OCI-LY7 (cell line): ENCODE data around the gene LONRF3. TPM values are rescaled to one million over a fixed set of nuclear protein-coding genes. Genes with fewer than 3 reads are reported as not detected.
"Not testable (repeated sequence)": the region's sequence is repeated elsewhere in the genome, so short reads cannot be mapped to it uniquely, and the experiment has no call there.

Experiments used
- BruUV-seq: library from RNA; stranded (reverse); fragments of 400-500 nt; replicated peaks from 2 replicates; lab custom pipeline; 2021; lab: Mats Ljungman, UMichigan
- CTCF ChIA-PET: fragments of 300-600 bp; sonication (Branson Sonifier 250); formaldehyde crosslinking; loops from one replicate; lab custom pipeline; 2022; ENCODE audit warnings: antibody characterized with exemption; ENCODE audit not compliant: unreplicated experiment; lab: Charles Lee
- POLR2A ChIA-PET: fragments of 300-600 bp; sonication (Branson Sonifier 250); formaldehyde crosslinking; loops from one replicate; lab custom pipeline; 2022; ENCODE audit warnings: antibody characterized with exemption; lab: Charles Lee
- DNase-seq: peaks from one replicate; pipeline ENCODE4 v3.0.0-alpha.2; 2015; ENCODE audit warnings: low spot score
- H2AFZ ChIP-seq: fragments of 200-600 bp; sonication (generic), shearing (Covaris generic); 2 replicates; pipeline ENCODE4 v1.6.1; 2014; ENCODE audit warnings: mild to moderate bottlenecking, antibody characterized with exemption, low read length, moderate library complexity
- H3K27ac ChIP-seq: fragments of 200-600 bp; sonication (generic); 2 replicates; pipeline ENCODE4 v1.5.1; 2014; ENCODE audit warnings: mixed run types, low read depth, mild to moderate bottlenecking, moderate library complexity, low read length, inconsistent platforms; ENCODE audit not compliant: poor library complexity, severe bottlenecking
- H3K36me3 ChIP-seq: fragments of 200-600 bp; sonication (generic); 2 replicates; pipeline ENCODE4 v1.6.1; 2014; ENCODE audit warnings: mild to moderate bottlenecking, antibody characterized with exemption, low read length, moderate library complexity, mixed read lengths; ENCODE audit not compliant: insufficient read depth
- H3K4me1 ChIP-seq: fragments of 200-600 bp; sonication (generic); 2 replicates; pipeline ENCODE4 v1.5.1; 2014; ENCODE audit warnings: mild to moderate bottlenecking, low read length; ENCODE audit not compliant: insufficient read depth, poor library complexity, severe bottlenecking
- H3K4me2 ChIP-seq: fragments of 200-600 bp; sonication (generic); 2 replicates; pipeline ENCODE4 v1.6.1; 2014; ENCODE audit warnings: mild to moderate bottlenecking, low read length
- H3K4me3 ChIP-seq: fragments of 200-600 bp; sonication (generic); 2 replicates; pipeline ENCODE4 v1.5.1; 2014; ENCODE audit warnings: mild to moderate bottlenecking, low read depth, low read length; ENCODE audit not compliant: poor library complexity, severe bottlenecking
- H3K79me2 ChIP-seq: fragments of 200-600 bp; sonication (generic); 2 replicates; pipeline ENCODE4 v1.6.1; 2016; ENCODE audit warnings: low read depth, mild to moderate bottlenecking, low read length, moderate library complexity, mixed read lengths; ENCODE audit not compliant: insufficient read depth
- H3K9me2 ChIP-seq: fragments of 200-600 bp; sonication (generic); 2 replicates; pipeline ENCODE4 v1.6.1; 2016; ENCODE audit warnings: mild to moderate bottlenecking, low read length, mixed read lengths; ENCODE audit not compliant: insufficient read depth
- H3K9me3 ChIP-seq: fragments of 200-600 bp; sonication (generic); 2 replicates; pipeline ENCODE4 v1.6.1; 2014; ENCODE audit warnings: mild to moderate bottlenecking, mixed run types, low read length, mixed read lengths
- H4K20me1 ChIP-seq: fragments of 200-600 bp; sonication (generic); 2 replicates; pipeline ENCODE4 v1.6.1; 2014; ENCODE audit warnings: mild to moderate bottlenecking, antibody characterized with exemption, low read length, moderate library complexity, mixed read lengths; ENCODE audit not compliant: insufficient read depth
- EZH2phosphoT487 ChIP-seq: fragments of 200-600 bp; sonication (generic); IDR thresholded peaks from 2 replicates; pipeline ENCODE4 v1.6.1; 2018; ENCODE audit warnings: low read depth, borderline replicate concordance, mild to moderate bottlenecking, mixed run types, antibody characterized with exemption, low read length, moderate library complexity, mixed read lengths
- intact Hi-C: fragments of 100-400 bp; cut with micrococcal nuclease; formaldehyde crosslinking; loops from one replicate; pipeline ENCODE4 v1.10.0; 2022; ENCODE audit not compliant: unreplicated experiment
- total RNA-seq, 2 experiments: library from RNA; depleted of rRNA in 1 of 2; stranded (reverse); fragments of >200 nt in 1 of 2; shearing (Covaris generic) in 1 of 2; gene quantifications; 2 replicates each; pipeline ENCODE4 v1.2.3, GENCODE V29; 2014 to 2022
- TF ChIP-seq, protein P1 (sequence below): fragments of 200-600 bp; sonication (generic); conservative IDR thresholded peaks from 2 replicates; pipeline ENCODE4 v1.5.1; 2014; ENCODE audit warnings: mild to moderate bottlenecking, antibody characterized with exemption, low read length, moderate library complexity, mixed read lengths

The LONRF3 gene
- total RNA-seq, 2 experiments from 2014 or later, result not detected

- H3K27ac ChIP-seq, result no peak overlapping the region
- H3K36me3 ChIP-seq, result no peaks in the 10 kb centered on the region
- no TSS peak for BruUV-seq
- no peak overlapping the region for H3K4me2 ChIP-seq
- ChIA-PET CTCF (no interaction called here), POLR2A (no interaction called here)
- no peak overlapping the region for H2AFZ ChIP-seq
- no peak overlapping the region for H3K4me3 ChIP-seq
- intact Hi-C loops, result no loop called here
- no peaks in the 10 kb centered on the region for H3K79me2 ChIP-seq
- H3K9me3 ChIP-seq, result no peaks in the 10 kb centered on the region
- no peak for TF ChIP-seq EZH2phosphoT487
- TF ChIP-seq, protein P1, sequence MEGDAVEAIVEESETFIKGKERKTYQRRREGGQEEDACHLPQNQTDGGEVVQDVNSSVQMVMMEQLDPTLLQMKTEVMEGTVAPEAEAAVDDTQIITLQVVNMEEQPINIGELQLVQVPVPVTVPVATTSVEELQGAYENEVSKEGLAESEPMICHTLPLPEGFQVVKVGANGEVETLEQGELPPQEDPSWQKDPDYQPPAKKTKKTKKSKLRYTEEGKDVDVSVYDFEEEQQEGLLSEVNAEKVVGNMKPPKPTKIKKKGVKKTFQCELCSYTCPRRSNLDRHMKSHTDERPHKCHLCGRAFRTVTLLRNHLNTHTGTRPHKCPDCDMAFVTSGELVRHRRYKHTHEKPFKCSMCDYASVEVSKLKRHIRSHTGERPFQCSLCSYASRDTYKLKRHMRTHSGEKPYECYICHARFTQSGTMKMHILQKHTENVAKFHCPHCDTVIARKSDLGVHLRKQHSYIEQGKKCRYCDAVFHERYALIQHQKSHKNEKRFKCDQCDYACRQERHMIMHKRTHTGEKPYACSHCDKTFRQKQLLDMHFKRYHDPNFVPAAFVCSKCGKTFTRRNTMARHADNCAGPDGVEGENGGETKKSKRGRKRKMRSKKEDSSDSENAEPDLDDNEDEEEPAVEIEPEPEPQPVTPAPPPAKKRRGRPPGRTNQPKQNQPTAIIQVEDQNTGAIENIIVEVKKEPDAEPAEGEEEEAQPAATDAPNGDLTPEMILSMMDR, result no peak
- peaks cover 13% of the 10 kb centered on the region for H3K4me1 ChIP-seq
- H4K20me1 ChIP-seq, result no peaks in the 10 kb centered on the region
- no peaks in the 10 kb centered on the region for H3K9me2 ChIP-seq
- no peak for DNase-seq
Observed at GRCh38 chrX:119017077-119017476, 42.7 kb downstream of the LONRF3 start.

DNA sequence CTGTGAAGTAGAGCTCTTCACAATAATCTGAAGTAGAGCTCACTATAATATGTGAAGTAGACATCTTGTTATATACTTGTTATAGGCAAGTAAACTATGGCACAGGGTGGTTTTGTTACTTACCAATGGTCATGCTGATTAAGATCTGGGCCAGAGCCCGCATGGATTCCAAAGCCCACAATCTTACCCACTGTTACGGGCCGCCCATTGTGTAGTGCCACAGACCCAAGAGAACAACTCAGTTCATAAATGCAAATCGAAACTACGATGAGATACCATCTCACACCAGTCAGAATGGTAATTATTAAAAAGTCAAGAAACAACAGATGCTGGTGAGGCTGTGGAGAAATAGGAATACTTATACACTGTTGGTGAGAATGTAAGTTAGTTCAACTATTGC is 51.5 kb downstream of the LONRF3 start:
- Histone ChIP-seq H3K4me1 (no peaks in the 10 kb centered on the region), H3K9me3 (no peaks in the 10 kb centered on the region), H3K36me3 (no peaks in the 10 kb centered on the region), H3K79me2 (no peaks in the 10 kb centered on the region), H3K4me3 (no peak overlapping the region), H3K9me2 (no peaks in the 10 kb centered on the region), H3K27ac (no peak overlapping the region), H4K20me1 (no peaks in the 10 kb centered on the region), H3K4me2 (no peak overlapping the region), H2AFZ (no peak overlapping the region)
- no peak for DNase-seq
- no TSS peak for BruUV-seq
- intact Hi-C loops, result no loop called here
- CTCF ChIA-PET, result no interaction called here
- POLR2A ChIA-PET, result no interaction called here
- TF ChIP-seq, protein P1, result no peak
- no peak for TF ChIP-seq EZH2phosphoT487

GRCh38 chrX:119026344-119026743 is 51.9 kb downstream of the LONRF3 start:
- intact Hi-C loops, H3K27ac ChIP-seq, POLR2A ChIA-PET, H3K79me2 ChIP-seq, CTCF ChIA-PET, H3K4me1 ChIP-seq, H3K9me3 ChIP-seq, H4K20me1 ChIP-seq, H3K4me3 ChIP-seq, H2AFZ ChIP-seq, H3K4me2 ChIP-seq, H3K36me3 ChIP-seq, BruUV-seq, H3K9me2 ChIP-seq, DNase-seq: not testable (repeated sequence)

GRCh38 chrX:119027960-119028732 is 53.7 kb downstream of the LONRF3 start:
- not testable (repeated sequence) for H3K9me3 ChIP-seq, BruUV-seq

More at GRCh38 chrX:119027960-119028732, 53.7 kb downstream of the LONRF3 start:
- H3K4me2 ChIP-seq, DNase-seq, H3K36me3 ChIP-seq, POLR2A ChIA-PET, CTCF ChIA-PET, H3K27ac ChIP-seq, H3K4me3 ChIP-seq, intact Hi-C loops, H2AFZ ChIP-seq, H3K79me2 ChIP-seq, H4K20me1 ChIP-seq, H3K4me1 ChIP-seq, H3K9me2 ChIP-seq: not testable (repeated sequence)
